Fibroblast of mammary gland (primary cell): Measurements from ENCODE around the gene TMEM134.

ENCODE experiments used
- DNase-seq: peaks from one replicate; pipeline ENCODE4 v3.0.0-alpha.2; 2010; ENCODE audit warnings: low read depth
- H3K4me3 ChIP-seq: 2 replicates; pipeline ENCODE4 v1.5.1; 2011; ENCODE audit warnings: low read depth, mild to moderate bottlenecking, low read length, moderate library complexity; ENCODE audit not compliant: control insufficient read depth
- TF ChIP-seq, protein P1 (sequence below): conservative IDR thresholded peaks from 2 replicates; pipeline ENCODE4 v1.5.1; 2011; ENCODE audit warnings: low read depth, low read length, inconsistent platforms; ENCODE audit not compliant: control insufficient read depth, insufficient read depth

TMEM134 gene

DNA sequence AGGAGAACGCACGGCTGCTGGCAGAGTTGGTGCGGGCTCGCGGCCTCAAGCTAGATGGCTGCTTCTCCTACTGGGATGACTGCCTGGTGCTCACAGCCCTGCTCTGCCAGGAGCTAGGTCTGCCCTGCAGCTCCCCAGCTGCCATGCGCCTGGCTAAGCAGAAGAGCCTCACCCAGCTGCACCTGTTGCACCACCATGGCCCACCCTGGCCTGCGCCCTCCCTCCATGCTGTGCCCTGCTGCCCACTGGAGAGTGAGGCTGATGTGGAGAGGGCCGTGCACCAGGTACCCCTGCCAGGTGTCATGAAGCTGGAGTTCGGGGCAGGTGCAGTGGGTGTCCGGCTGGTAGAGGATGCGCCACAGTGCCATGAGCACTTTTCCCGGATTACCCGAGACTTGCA lies 45.6 kb downstream of the TMEM134 start:
- H3K4me3 ChIP-seq: no peak overlapping the region
- TF ChIP-seq, protein P1, sequence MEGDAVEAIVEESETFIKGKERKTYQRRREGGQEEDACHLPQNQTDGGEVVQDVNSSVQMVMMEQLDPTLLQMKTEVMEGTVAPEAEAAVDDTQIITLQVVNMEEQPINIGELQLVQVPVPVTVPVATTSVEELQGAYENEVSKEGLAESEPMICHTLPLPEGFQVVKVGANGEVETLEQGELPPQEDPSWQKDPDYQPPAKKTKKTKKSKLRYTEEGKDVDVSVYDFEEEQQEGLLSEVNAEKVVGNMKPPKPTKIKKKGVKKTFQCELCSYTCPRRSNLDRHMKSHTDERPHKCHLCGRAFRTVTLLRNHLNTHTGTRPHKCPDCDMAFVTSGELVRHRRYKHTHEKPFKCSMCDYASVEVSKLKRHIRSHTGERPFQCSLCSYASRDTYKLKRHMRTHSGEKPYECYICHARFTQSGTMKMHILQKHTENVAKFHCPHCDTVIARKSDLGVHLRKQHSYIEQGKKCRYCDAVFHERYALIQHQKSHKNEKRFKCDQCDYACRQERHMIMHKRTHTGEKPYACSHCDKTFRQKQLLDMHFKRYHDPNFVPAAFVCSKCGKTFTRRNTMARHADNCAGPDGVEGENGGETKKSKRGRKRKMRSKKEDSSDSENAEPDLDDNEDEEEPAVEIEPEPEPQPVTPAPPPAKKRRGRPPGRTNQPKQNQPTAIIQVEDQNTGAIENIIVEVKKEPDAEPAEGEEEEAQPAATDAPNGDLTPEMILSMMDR: no peak
- no peak for DNase-seq

DNA sequence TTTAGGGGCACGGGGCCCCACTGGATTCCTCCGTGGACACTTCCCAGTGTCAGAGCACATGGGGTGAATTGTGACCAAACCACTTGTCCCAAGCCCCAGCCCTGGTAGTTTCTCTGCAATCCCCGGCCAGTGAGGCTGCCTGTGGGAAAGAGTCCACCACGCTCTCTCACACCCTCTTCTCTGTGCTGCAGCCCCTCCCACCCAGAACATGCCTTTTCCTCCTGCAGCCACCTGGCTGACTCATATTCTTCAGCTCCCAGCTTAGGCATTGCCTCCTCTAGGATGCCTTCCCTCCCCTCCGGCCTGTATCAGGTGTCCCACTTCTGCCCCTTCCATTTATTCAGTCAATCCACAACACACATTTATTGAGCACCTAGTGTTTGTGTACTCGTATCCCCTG lies 46.2 kb downstream of the TMEM134 start:
- DNase-seq: no peak
- TF ChIP-seq, protein P1: no peak
- no peak overlapping the region for H3K4me3 ChIP-seq

DNA sequence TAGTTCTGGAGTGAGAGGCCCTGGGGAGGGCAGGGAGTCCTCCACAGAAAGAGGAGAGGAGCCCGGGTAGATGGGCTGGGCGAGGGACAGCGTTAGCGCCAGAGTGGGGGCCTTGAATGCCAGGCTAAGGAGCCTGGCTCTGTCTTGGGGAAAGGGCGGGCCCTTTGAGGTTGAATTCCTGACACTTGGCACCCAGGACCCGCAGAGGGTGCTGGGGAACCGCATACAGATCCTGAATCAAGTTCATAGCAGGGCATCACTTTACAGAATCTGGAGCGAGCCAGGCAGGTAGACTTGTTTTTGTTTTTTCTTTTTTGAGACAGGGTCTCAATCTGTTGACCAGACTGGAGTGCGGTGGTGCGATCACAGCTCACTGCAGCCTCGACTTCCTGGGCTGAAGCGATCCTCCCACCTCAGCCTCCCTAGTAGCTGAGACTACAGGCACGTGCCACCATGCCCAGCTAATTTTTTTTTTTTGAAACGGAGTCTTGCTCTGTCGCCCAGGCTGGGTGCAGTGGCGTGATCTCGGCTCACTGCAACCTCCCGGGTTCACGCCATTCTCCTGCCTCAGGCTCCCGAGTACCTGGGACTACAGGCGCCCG lies 47.5 kb downstream of the TMEM134 start:
- no peak overlapping the region for H3K4me3 ChIP-seq
- TF ChIP-seq, protein P1: no peak
- DNase-seq: no peak

DNA sequence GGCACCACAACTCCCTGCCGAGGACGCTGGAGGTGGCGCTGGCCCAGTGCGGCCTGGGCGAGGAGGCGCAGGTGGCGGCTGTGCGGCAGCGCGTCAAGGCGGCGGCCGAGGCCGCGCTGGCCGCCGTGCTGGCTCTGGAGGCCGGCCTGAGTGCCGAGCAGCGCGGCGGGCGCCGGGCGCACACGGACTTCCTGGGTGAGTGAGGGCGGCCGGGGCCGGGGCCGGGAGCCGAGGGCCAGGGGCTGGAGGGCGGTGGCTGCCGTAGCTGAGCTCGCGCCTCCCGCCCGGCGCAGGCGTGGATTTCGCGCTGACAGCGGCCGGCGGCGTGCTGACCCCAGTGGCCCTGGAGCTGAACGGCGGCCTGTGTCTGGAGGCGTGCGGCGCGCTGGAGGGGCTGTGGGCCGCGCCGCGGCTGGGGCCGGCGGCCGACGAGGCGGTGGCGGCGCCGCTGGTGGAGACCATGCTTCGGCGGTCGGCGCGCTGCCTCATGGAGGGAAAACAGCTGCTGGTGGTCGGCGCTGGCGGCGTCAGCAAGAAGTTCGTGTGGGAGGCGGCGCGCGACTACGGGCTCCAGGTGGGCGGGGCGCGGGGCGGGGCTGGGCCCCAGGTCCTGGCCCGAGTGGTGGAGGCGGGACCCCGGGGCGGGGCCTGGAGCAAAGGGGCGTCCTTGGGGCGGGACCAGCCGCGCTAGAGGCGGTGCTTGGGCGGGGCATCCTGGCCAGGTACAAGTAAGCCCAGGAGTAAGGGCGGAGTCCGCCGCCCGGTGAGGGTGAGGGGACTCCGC lies 48.2 kb downstream of the TMEM134 start:
- H3K4me3 ChIP-seq: peak overlapping the region; percentile 13
- peak; percentile 74 for DNase-seq
- TF ChIP-seq, protein P1: no peak

DNA sequence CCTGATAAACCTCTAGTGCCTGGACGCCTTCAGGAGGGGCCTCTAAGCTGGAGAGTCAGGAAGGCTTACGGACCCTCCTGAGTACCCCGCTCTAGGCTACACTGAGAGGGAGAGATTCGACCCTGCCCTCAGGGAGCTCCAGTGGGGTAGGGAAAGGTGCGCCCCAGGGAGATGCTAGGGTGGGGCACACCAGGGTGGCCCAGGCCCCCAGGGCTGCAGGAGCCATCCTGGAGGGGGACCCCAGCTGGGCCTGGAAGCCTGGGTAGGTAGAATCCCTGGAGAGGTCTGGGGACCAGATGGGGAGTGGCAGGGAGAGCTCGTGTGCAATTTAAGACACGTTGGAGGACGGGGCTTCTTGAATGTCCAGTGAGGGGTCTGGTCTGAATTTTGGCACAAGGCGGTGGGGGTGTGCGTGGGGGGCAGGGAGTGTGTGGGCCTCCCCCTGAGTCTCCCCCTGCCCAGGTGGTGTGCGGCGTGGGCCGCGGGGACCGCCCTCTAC lies 48.9 kb downstream of the TMEM134 start:
- DNase-seq: no peak
- H3K4me3 ChIP-seq: peak overlapping the region; percentile 7
- TF ChIP-seq, protein P1: no peak

DNA sequence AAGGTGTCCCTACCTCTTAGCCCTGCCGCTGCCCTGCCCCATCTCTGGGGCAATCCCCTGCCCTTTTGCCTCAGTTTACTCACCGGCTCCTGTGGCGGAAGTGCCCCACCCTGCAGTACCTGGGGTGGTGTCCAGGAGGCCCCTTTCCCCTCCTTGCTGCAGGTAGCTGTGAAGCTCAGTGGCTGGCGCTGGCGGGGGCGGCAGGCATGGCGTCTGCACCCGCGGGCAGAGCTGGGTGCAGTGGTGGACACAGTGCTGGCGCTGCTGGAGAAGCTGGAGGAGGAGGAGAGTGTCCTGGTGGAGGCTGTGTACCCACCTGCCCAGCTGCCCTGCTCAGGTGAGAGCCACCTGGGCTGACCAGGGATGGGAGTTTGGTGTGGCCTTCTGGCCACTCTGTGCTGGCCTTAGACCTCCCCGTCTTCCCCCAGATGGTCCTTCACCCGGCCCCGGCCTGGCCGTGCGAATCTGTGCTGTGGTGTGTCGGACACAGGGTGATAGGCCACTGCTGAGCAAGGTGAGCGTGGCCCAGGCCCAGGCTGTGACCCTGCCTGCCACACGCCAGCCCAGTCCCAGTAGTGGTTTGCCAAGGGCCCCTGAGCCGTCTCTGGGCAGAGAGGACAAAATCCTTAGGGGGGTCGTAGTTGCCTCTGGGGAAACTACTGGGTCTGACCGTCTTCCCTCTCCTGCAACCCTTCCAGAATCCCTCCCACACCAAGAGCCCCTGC lies 49.6 kb downstream of the TMEM134 start:
- TF ChIP-seq, protein P1: no peak
- no peak overlapping the region for H3K4me3 ChIP-seq
- no peak for DNase-seq
